Measurements from ENCODE around the gene WDR45.

The WDR45 gene

DNA sequence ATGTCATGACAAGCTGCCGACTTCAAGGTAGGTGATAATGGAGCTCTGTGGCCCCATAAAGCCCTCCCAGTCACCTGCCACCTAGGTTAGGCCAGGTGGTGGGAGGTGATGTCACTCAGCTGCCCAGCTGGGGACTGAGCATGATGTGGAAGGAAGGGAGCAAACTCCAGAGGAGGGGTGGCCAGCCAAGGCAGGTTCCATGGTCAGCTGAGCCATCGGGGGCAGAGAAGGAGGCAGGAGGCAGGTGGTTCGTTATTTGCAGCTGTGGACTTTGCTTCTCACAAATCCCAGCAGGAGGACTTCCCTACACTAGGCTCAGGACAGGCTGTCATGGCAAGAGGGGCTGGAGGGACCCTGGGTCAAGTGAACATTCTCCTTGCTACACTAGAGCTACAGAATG lies 18.8 kb downstream of the WDR45 start:
- no peaks in the 10 kb centered on the region for H3K9me3 ChIP-seq (ENCODE audit: insufficient read depth, low read length)
- DNase-seq (ENCODE audit: low read depth, low spot score), result no peak
- peak overlapping the region; percentile 42 for H3K9ac ChIP-seq (ENCODE audit: insufficient read length, low read depth)
- H3K4me3 ChIP-seq (ENCODE audit: insufficient read length, low read depth), result no peak overlapping the region
- no peaks in the 10 kb centered on the region for H3K27me3 ChIP-seq (ENCODE audit: insufficient read depth, insufficient read length)
- TF ChIP-seq YY1 (IDR thresholded peaks at IDR 0.05; ENCODE audit: insufficient read depth, insufficient read length), result no peak
- TF ChIP-seq SUZ12 (IDR thresholded peaks at IDR 0.05; ENCODE audit: extremely low read depth, insufficient read depth, insufficient read length), result no peak
- TF ChIP-seq ZNF274 (IDR thresholded peaks at IDR 0.05; ENCODE audit: low read depth, low read length), result no peak
- H3K4me1 ChIP-seq (ENCODE audit: insufficient read depth, insufficient read length), result peaks cover 14% of the 10 kb centered on the region
- peaks cover 44% of the 10 kb centered on the region for H3K36me3 ChIP-seq (ENCODE audit: insufficient read depth, insufficient read length, low read length)

DNA sequence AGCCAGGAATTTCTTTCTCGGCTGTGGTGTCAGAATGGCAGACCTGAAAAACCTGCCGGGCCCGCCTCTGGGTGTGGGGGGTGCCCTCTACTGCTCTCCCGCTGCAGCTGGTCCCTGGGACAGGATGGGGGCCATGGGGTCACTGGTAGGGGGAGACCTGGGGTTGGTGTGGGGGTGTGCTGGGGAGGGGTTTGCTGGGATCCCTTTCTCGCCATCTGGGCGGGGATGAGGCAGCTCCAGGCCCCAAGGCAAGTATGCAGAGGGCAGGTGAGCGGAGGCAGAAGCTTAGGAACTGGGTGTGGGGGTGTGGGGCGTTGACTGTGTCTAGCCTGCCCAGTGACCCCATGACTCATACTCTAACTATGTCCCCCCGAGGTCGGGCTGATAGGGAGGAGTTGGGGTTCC lies 20.0 kb downstream of the WDR45 start:
- Histone ChIP-seq H3K4me1 (ENCODE audit: insufficient read depth, insufficient read length) (peaks cover 14% of the 10 kb centered on the region), H3K27me3 (ENCODE audit: insufficient read depth, insufficient read length) (no peaks in the 10 kb centered on the region), H3K9ac (ENCODE audit: insufficient read length, low read depth) (peak overlapping the region; percentile 81), H3K36me3 (ENCODE audit: insufficient read depth, insufficient read length, low read length) (peaks cover 34% of the 10 kb centered on the region), H3K4me3 (ENCODE audit: insufficient read length, low read depth) (peak overlapping the region; percentile 58), H3K9me3 (ENCODE audit: insufficient read depth, low read length) (no peaks in the 10 kb centered on the region)
- DNase-seq (ENCODE audit: low read depth, low spot score), result no peak
- TF ChIP-seq SUZ12 (IDR thresholded peaks at IDR 0.05; ENCODE audit: extremely low read depth, insufficient read depth, insufficient read length), result no peak
- TF ChIP-seq ZNF274 (IDR thresholded peaks at IDR 0.05; ENCODE audit: low read depth, low read length), result no peak
- TF ChIP-seq YY1 (IDR thresholded peaks at IDR 0.05; ENCODE audit: insufficient read depth, insufficient read length), result no peak

GRCh38 chrX:49059201-49059600 lies 20.5 kb downstream of the WDR45 start:
- H3K4me1 ChIP-seq (ENCODE audit: insufficient read depth, insufficient read length), result peaks cover 14% of the 10 kb centered on the region
- no peak for TF ChIP-seq ZNF274 (IDR thresholded peaks at IDR 0.05; ENCODE audit: low read depth, low read length)
- TF ChIP-seq SUZ12 (IDR thresholded peaks at IDR 0.05; ENCODE audit: extremely low read depth, insufficient read depth, insufficient read length), result no peak
- no peak for TF ChIP-seq YY1 (IDR thresholded peaks at IDR 0.05; ENCODE audit: insufficient read depth, insufficient read length)
- H3K9ac ChIP-seq (ENCODE audit: insufficient read length, low read depth), result peak overlapping the region; percentile 81
- DNase-seq (ENCODE audit: low read depth, low spot score), result no peak
- no peaks in the 10 kb centered on the region for H3K9me3 ChIP-seq (ENCODE audit: insufficient read depth, low read length)
- no peaks in the 10 kb centered on the region for H3K27me3 ChIP-seq (ENCODE audit: insufficient read depth, insufficient read length)
- H3K36me3 ChIP-seq (ENCODE audit: insufficient read depth, insufficient read length, low read length), result peaks cover 29% of the 10 kb centered on the region
- peak overlapping the region; percentile 58 for H3K4me3 ChIP-seq (ENCODE audit: insufficient read length, low read depth)

- Histone ChIP-seq H3K4me3 (ENCODE audit: insufficient read length, low read depth) (peak within 1 kb of the TSS; percentile 58), H3K9ac (ENCODE audit: insufficient read length, low read depth) (peak within 1 kb of the TSS; percentile 81), H3K4me1 (ENCODE audit: insufficient read depth, insufficient read length) (peaks cover 17% of the 10 kb centered on the region), H3K27me3 (ENCODE audit: insufficient read depth, insufficient read length) (no peaks in the 10 kb centered on the region), H3K36me3 (ENCODE audit: insufficient read depth, insufficient read length, low read length) (peaks cover 25% of the 10 kb centered on the region), H3K9me3 (ENCODE audit: insufficient read depth, low read length) (no peaks in the 10 kb centered on the region)
- TF ChIP-seq SUZ12 (IDR thresholded peaks at IDR 0.05; ENCODE audit: extremely low read depth, insufficient read depth, insufficient read length), result no peak
- TF ChIP-seq ZNF274 (IDR thresholded peaks at IDR 0.05; ENCODE audit: low read depth, low read length), result no peak
- TF ChIP-seq YY1 (IDR thresholded peaks at IDR 0.05; ENCODE audit: insufficient read depth, insufficient read length), result no peak
- DNase-seq (ENCODE audit: low read depth, low spot score), result no peak
Observed at GRCh38 chrX:49058794-49059193, 20.9 kb downstream of the WDR45 start, which contains the start of gene CCDC120. Gene CCDC120 (plus strand): TSS chrX:49058999. CDS start chrX:49062042, 3,043 bp downstream.

DNA sequence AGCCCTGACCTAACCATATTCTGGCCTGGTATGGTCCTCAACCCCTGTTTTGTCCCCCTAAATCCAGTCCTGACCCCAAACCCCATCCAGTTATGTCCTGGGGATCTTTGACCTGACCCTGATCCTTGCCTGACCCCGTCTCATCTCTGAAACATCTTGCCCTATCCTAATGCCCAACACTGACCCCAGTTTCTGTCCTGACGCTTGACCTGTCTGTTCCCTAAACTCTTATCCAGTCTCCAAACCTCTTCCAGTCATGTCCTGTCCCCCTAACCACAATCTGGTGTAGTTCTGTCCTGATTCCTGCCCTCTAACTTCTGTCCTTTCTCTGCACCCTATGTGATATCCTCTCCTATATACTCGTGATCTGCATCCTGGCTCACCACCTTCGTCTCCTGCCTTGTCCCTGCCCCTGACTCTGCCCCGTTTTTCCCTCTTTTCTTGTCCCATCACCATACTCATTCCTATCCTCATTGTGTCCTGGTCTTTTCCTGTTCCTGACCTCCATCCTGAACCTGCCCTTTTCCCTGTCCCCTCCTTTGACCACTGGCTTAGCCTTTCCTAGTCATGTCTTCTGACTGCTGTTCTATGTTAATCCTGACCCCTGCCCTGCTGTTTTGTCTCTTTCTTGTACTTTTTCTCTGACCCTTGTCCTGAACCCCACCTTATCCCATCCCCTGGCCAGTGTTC lies 25.5 kb downstream of the WDR45 start:
- Histone ChIP-seq H3K9ac (ENCODE audit: insufficient read length, low read depth) (peak overlapping the region; percentile 79), H3K4me1 (ENCODE audit: insufficient read depth, insufficient read length) (peaks cover 3% of the 10 kb centered on the region), H3K4me3 (ENCODE audit: insufficient read length, low read depth) (peak overlapping the region; percentile 60), H3K9me3 (ENCODE audit: insufficient read depth, low read length) (no peaks in the 10 kb centered on the region), H3K36me3 (ENCODE audit: insufficient read depth, insufficient read length, low read length) (no peaks in the 10 kb centered on the region), H3K27me3 (ENCODE audit: insufficient read depth, insufficient read length) (no peaks in the 10 kb centered on the region)
- no peak for DNase-seq (ENCODE audit: low read depth, low spot score)
- TF ChIP-seq SUZ12 (IDR thresholded peaks at IDR 0.05; ENCODE audit: extremely low read depth, insufficient read depth, insufficient read length), result no peak
- no peak for TF ChIP-seq YY1 (IDR thresholded peaks at IDR 0.05; ENCODE audit: insufficient read depth, insufficient read length)
- no peak for TF ChIP-seq ZNF274 (IDR thresholded peaks at IDR 0.05; ENCODE audit: low read depth, low read length)

- Histone ChIP-seq H3K9me3 (ENCODE audit: insufficient read depth, low read length) (no peaks in the 10 kb centered on the region), H3K36me3 (ENCODE audit: insufficient read depth, insufficient read length, low read length) (no peaks in the 10 kb centered on the region), H3K4me1 (ENCODE audit: insufficient read depth, insufficient read length) (peaks cover 3% of the 10 kb centered on the region), H3K4me3 (ENCODE audit: insufficient read length, low read depth) (peak overlapping the region; percentile 60), H3K27me3 (ENCODE audit: insufficient read depth, insufficient read length) (no peaks in the 10 kb centered on the region), H3K9ac (ENCODE audit: insufficient read length, low read depth) (peak overlapping the region; percentile 79)
- TF ChIP-seq SUZ12 (IDR thresholded peaks at IDR 0.05; ENCODE audit: extremely low read depth, insufficient read depth, insufficient read length), result no peak
- DNase-seq (ENCODE audit: low read depth, low spot score), result peak; percentile 70
Observed at GRCh38 chrX:49053223-49054072, 26.2 kb downstream of the WDR45 start.

DNA sequence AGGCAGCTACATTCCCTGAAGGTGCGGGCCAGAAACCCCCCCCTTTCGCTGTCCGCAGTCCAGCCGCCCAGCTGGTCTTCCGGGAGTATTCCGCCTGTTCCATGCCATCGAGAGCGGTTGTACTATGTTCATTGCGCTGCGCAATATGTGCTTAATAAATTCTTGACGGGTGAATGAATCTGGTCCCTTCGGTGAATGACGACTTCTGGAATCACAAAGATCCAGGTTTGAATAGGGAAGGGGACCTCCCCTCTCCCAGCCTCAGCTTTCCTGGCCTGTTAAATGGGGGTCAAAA lies 35.8 kb downstream of the WDR45 start:
- H3K4me3 ChIP-seq (ENCODE audit: insufficient read length, low read depth), result peak overlapping the region; percentile 41
- no peak for DNase-seq (ENCODE audit: low read depth, low spot score)
- H3K9ac ChIP-seq (ENCODE audit: insufficient read length, low read depth), result peak overlapping the region; percentile 44
- H3K4me1 ChIP-seq (ENCODE audit: insufficient read depth, insufficient read length), result peaks cover 7% of the 10 kb centered on the region
- TF ChIP-seq SUZ12 (IDR thresholded peaks at IDR 0.05; ENCODE audit: extremely low read depth, insufficient read depth, insufficient read length) (no peak), ZNF274 (IDR thresholded peaks at IDR 0.05; ENCODE audit: low read depth, low read length) (no peak), YY1 (IDR thresholded peaks at IDR 0.05; ENCODE audit: insufficient read depth, insufficient read length) (no peak)
- H3K9me3 ChIP-seq (ENCODE audit: insufficient read depth, low read length), result no peaks in the 10 kb centered on the region
- H3K36me3 ChIP-seq (ENCODE audit: insufficient read depth, insufficient read length, low read length), result peaks cover 7% of the 10 kb centered on the region
- no peaks in the 10 kb centered on the region for H3K27me3 ChIP-seq (ENCODE audit: insufficient read depth, insufficient read length)
